Activated naive CD8-positive, alpha-beta T cell (primary cell): ENCODE results near the gene CTXND1.

Experiments used
- H3K27ac Mint-ChIP-seq: one replicate; pipeline ENCODE4 v1.8.0; 2021; ENCODE audit warnings: mixed read lengths
- H3K27me3 Mint-ChIP-seq: one replicate; pipeline ENCODE4 v1.8.0; 2021; ENCODE audit warnings: mixed read lengths
- H3K36me3 Mint-ChIP-seq: one replicate; pipeline ENCODE4 v1.8.0; 2021; ENCODE audit warnings: mixed read lengths
- H3K4me1 Mint-ChIP-seq: one replicate; pipeline ENCODE4 v1.8.0; 2021; ENCODE audit warnings: low read depth, mixed read lengths
- H3K4me3 Mint-ChIP-seq: one replicate; pipeline ENCODE4 v1.8.0; 2021; ENCODE audit warnings: mild to moderate bottlenecking, mixed read lengths
- H3K9me3 Mint-ChIP-seq: one replicate; pipeline ENCODE4 v1.8.0; 2021; ENCODE audit warnings: low read depth, mixed read lengths

CTXND1 gene

DNA sequence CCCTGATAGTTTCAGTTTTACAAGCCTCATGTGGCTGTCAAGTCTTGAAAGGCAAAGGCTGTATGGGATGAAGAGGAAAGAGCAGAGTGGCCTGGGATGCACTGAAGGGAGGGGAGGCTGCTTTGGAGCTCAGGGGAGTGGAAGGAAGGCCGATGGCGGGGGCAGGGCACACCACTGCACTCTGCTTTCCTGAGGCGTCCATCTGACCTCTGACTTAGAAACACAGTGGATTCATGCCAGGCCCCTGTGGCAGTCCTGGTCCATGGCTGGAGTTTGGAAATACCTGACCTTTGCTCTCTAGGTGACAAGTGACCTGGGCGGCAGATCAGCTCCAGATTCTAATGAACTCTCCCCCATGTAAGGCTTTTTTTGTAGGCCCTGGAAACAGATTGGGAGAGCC is 80.2 kb downstream of the CTXND1 start:
- Mint-ChIP-seq H3K4me1 (no peaks in the 10 kb centered on the region), H3K9me3 (no peaks in the 10 kb centered on the region), H3K27ac (no peak overlapping the region), H3K36me3 (peaks cover 4% of the 10 kb centered on the region), H3K4me3 (no peak overlapping the region), H3K27me3 (no peaks in the 10 kb centered on the region)

DNA sequence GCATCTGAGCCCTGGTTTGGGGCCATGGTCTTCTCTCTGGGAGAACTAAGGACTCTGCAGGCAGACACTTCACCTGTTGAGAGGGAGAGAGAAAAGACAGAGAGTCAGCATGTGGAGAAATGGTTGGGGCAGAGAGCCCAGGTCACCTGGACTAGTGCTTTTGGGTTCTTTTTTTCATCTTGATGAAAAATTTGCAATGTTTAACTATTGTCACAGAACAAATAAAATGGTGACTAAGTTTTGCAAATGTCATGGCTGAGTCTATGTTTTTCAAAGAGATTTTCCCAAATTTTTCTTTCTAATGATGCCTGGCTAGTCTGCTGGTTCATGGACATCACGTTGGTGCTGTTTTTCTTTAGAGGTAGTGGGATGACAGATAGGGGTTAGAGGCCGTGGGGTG is 81.4 kb downstream of the CTXND1 start:
- Mint-ChIP-seq H3K4me1 (no peaks in the 10 kb centered on the region), H3K27ac (no peak overlapping the region), H3K9me3 (no peaks in the 10 kb centered on the region), H3K36me3 (peaks cover 2% of the 10 kb centered on the region), H3K27me3 (no peaks in the 10 kb centered on the region), H3K4me3 (no peak overlapping the region)

DNA sequence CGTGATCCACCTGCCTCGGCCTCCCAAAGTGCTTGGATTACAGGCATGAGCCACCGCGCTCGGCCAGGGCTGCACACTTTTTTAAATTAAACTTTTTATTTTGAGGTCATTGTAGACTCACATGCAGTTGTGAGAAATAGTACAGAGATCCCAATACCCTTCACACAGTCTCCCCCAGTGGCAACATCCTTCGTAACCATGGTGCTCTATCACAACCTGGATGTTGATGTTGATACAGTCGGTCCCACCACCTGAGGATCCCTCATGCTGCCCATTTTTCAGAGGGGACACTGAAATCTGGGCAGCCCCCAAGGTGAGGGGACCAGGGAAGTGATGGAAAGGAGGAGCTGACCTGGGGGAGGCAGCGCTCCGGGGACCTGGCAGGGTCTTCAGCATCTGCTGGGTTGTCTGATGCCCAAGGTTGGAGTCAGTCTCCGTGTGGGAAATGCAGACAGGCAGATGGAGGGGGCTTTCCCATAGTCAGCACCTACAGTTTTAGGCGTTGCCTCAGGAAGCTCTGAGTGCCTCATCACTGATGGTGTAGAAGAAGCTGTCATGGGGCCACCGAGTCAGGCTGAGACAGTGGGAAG is 82.2 kb downstream of the CTXND1 start:
- Mint-ChIP-seq H3K4me1 (no peaks in the 10 kb centered on the region), H3K4me3 (no peak overlapping the region), H3K9me3 (no peaks in the 10 kb centered on the region), H3K36me3 (peaks cover 2% of the 10 kb centered on the region), H3K27me3 (no peaks in the 10 kb centered on the region), H3K27ac (no peak overlapping the region)

- H3K36me3 Mint-ChIP-seq, result peaks cover 8% of the 10 kb centered on the region
- H3K4me1 Mint-ChIP-seq, result no peaks in the 10 kb centered on the region
- H3K9me3 Mint-ChIP-seq, result no peaks in the 10 kb centered on the region
- H3K4me3 Mint-ChIP-seq, result no peak overlapping the region
- H3K27ac Mint-ChIP-seq, result no peak overlapping the region
- no peaks in the 10 kb centered on the region for H3K27me3 Mint-ChIP-seq
Measured at GRCh38 chr15:80168421-80168820, 83.6 kb downstream of the CTXND1 start.

- peaks cover 9% of the 10 kb centered on the region for H3K36me3 Mint-ChIP-seq
- no peaks in the 10 kb centered on the region for H3K9me3 Mint-ChIP-seq
- no peaks in the 10 kb centered on the region for H3K27me3 Mint-ChIP-seq
- H3K4me1 Mint-ChIP-seq, result no peaks in the 10 kb centered on the region
- H3K4me3 Mint-ChIP-seq, result no peak overlapping the region
- H3K27ac Mint-ChIP-seq, result no peak overlapping the region
Measured at GRCh38 chr15:80167936-80168335, 84.1 kb downstream of the CTXND1 start.

GRCh38 chr15:80163897-80164296 is 88.1 kb downstream of the CTXND1 start:
- H3K9me3 Mint-ChIP-seq, result no peaks in the 10 kb centered on the region
- no peak overlapping the region for H3K4me3 Mint-ChIP-seq
- H3K4me1 Mint-ChIP-seq, result peaks cover 10% of the 10 kb centered on the region
- no peaks in the 10 kb centered on the region for H3K27me3 Mint-ChIP-seq
- peaks cover 13% of the 10 kb centered on the region for H3K36me3 Mint-ChIP-seq
- H3K27ac Mint-ChIP-seq, result no peak overlapping the region

- H3K27me3 Mint-ChIP-seq, result no peaks in the 10 kb centered on the region
- H3K9me3 Mint-ChIP-seq, result no peaks in the 10 kb centered on the region
- no peak overlapping the region for H3K4me3 Mint-ChIP-seq
- peaks cover 15% of the 10 kb centered on the region for H3K36me3 Mint-ChIP-seq
- H3K4me1 Mint-ChIP-seq, result peaks cover 10% of the 10 kb centered on the region
- H3K27ac Mint-ChIP-seq, result no peak overlapping the region
Measured at GRCh38 chr15:80163217-80163616, 88.8 kb downstream of the CTXND1 start.

DNA sequence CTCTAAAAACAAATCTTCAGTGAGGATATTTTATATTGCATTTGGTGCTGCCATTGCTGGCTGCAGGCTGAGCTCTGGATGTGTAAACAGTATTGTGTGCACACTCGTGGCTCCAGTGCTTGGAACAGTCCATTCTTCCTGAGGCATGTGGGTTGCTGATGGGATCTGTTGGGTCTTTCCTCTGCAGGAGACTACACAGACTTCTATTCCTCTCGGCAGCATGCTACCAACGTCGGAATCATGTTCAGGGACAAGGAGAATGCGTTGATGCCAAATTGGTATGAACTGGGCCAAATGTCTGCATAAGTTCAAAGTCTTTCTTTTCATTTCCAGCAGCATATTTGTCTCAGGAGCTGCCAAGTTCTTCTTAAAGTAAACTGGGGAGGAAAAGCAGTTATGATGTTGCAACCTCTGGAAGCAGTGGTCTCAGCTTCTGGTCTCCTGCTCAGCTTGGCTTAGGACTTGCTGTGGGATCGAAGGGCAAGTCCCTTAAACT is 89.9 kb downstream of the CTXND1 start:
- no peaks in the 10 kb centered on the region for H3K9me3 Mint-ChIP-seq
- no peak overlapping the region for H3K27ac Mint-ChIP-seq
- H3K4me3 Mint-ChIP-seq, result no peak overlapping the region
- H3K36me3 Mint-ChIP-seq, result peaks cover 15% of the 10 kb centered on the region
- no peaks in the 10 kb centered on the region for H3K27me3 Mint-ChIP-seq
- peaks cover 10% of the 10 kb centered on the region for H3K4me1 Mint-ChIP-seq

DNA sequence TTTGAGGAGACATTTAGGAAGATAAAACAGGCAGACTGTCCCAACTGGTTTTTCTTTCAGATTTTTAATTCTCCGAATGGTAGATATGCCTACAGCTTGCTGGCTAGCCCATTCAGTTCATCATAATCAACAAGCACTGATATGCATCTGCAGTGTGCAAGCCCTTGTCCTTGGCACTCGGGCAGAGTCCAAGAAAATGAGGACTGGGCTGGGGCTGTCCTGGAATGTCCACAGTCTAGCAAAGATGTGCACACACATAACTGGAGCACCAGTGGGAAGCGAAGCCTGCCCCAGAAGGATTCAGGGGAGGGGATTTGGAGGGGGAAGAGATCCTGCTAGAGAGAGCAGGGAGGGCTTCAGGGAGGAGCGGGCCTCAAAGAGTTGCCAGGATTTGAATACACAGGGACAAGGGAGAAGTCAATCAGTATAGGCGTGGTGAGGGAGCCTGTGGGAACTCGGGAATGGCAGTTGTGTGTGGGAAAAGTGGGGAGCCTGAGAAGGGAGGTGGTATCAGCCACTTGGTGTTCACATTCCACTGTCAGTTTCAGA is 90.5 kb downstream of the CTXND1 start:
- Mint-ChIP-seq H3K4me3 (no peak overlapping the region), H3K9me3 (no peaks in the 10 kb centered on the region), H3K36me3 (peaks cover 15% of the 10 kb centered on the region), H3K27ac (no peak overlapping the region), H3K27me3 (no peaks in the 10 kb centered on the region), H3K4me1 (peaks cover 10% of the 10 kb centered on the region)

DNA sequence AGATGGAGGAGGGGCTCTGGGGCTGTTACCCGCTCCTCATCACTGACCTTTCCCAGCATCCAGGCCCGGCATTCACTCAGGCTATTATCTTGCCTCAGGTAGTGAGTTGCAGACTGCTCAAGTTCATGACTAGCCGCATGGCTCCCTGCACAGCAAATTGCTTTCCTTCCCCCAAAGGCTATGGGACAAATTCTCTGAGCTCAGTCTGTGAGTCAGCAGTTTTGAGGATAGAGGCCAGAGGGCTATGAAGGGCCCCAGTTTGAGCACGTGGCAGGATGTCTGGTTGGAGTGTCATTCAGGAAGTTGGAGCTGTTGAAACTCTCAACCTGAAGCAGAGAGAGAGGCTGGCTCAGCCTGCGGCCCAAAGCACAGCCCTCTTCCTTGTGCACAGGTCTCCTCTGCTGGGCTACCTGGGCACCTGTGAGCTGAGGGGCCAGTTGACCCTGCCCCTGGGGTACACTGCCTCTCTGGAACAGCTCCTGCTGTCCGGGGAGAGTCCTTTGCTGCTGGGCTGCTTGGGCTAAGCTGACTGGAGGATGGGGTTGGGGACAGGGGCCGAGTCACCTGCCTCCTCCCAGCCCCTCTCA is 91.3 kb downstream of the CTXND1 start:
- Mint-ChIP-seq H3K27ac (no peak overlapping the region), H3K36me3 (peaks cover 15% of the 10 kb centered on the region), H3K9me3 (no peaks in the 10 kb centered on the region), H3K4me1 (peaks cover 10% of the 10 kb centered on the region), H3K27me3 (no peaks in the 10 kb centered on the region), H3K4me3 (no peak overlapping the region)

DNA sequence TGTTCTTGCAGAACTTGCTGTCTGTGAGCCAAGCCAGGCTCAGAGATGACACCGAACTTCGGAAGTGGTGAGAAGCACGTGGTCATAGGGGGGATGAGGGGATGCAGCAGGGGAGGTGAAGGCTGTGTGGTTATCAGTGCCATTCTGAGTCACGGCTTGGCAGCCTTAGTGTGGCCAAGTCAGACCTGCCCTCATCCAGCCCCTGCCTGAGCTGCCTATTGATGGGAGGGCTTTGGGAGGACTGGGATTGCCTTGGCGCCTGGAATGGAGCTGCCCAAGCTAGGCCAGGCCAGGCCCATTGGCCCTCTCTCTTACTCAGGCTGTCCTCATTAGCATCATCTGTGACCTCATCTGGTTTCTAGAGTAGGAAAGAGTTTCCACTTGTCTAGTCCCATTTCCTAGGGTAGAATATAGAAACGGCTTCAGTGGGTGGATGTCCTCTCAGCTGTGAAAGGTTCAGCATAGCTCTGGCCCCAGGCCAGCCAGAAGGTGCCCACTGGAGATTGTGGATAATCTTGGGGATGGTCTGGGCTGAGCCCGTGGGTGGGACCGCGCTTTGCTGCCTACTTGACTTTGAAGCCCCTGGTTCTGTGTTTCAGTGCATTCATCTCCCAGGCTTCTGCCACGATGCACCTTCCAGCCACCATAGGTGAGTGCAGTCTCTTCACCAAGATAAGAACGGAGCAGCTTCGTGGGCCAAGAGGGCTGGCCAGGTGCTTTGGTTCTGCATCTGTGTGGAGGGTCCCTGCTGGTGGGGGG is 92.0 kb downstream of the CTXND1 start:
- peaks cover 11% of the 10 kb centered on the region for H3K4me1 Mint-ChIP-seq
- peaks cover 15% of the 10 kb centered on the region for H3K36me3 Mint-ChIP-seq
- no peak overlapping the region for H3K27ac Mint-ChIP-seq
- H3K27me3 Mint-ChIP-seq, result no peaks in the 10 kb centered on the region
- no peak overlapping the region for H3K4me3 Mint-ChIP-seq
- H3K9me3 Mint-ChIP-seq, result no peaks in the 10 kb centered on the region

DNA sequence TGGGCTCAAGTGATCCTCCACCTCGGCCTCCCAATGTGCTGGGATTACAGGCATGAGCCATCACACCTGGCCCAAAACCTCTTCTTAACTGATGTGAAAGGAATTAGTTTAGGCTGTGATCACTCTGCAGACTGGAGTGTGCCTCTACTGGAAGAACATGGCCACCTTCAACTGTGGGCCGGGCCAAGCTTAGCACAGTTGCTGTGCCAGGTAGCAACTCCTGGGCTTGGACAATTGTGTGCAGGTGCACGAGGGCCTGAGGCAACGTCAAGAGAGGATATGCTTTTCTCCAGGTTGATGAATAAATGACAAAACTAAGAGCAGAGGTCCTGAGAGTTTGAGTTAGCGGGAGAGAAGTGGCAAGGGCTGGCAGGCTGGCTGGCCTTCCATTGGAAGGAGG is 92.7 kb downstream of the CTXND1 start:
- no peak overlapping the region for H3K27ac Mint-ChIP-seq
- no peaks in the 10 kb centered on the region for H3K9me3 Mint-ChIP-seq
- H3K27me3 Mint-ChIP-seq, result no peaks in the 10 kb centered on the region
- H3K4me3 Mint-ChIP-seq, result no peak overlapping the region
- peaks cover 14% of the 10 kb centered on the region for H3K4me1 Mint-ChIP-seq
- peaks cover 14% of the 10 kb centered on the region for H3K36me3 Mint-ChIP-seq

DNA sequence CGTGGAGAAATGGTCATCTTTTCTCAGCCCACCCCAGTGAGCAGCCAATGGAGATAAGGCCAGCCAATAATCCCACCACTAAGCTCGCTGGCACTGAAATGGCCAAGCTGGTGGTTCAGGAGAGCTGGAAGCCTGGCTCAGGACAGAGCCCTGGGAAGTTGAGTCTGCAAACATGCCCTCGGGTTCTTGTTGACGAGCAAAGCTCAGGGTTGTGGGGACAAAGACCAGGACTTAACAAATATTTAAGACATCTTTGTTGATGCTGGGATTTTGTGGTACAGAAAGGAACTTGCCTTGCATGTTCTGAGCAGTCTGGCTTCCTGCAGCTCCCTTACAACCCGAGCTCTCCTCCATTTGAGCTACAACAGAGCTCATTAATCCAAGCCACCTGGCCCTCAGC is 94.8 kb downstream of the CTXND1 start:
- no peak overlapping the region for H3K4me3 Mint-ChIP-seq
- H3K9me3 Mint-ChIP-seq, result no peaks in the 10 kb centered on the region
- H3K36me3 Mint-ChIP-seq, result peaks cover 6% of the 10 kb centered on the region
- H3K27me3 Mint-ChIP-seq, result no peaks in the 10 kb centered on the region
- no peak overlapping the region for H3K27ac Mint-ChIP-seq
- H3K4me1 Mint-ChIP-seq, result peaks cover 19% of the 10 kb centered on the region

- no peak overlapping the region for H3K27ac Mint-ChIP-seq
- H3K4me3 Mint-ChIP-seq, result no peak overlapping the region
- H3K9me3 Mint-ChIP-seq, result no peaks in the 10 kb centered on the region
- H3K4me1 Mint-ChIP-seq, result peaks cover 23% of the 10 kb centered on the region
- H3K36me3 Mint-ChIP-seq, result peaks cover 6% of the 10 kb centered on the region
- no peaks in the 10 kb centered on the region for H3K27me3 Mint-ChIP-seq
Measured at GRCh38 chr15:80156176-80156720, 95.8 kb downstream of the CTXND1 start.
